Stimulated activated CD4-positive, alpha-beta T cell treated with anti-CD3 and anti-CD28 coated beads, Interleukin-15, amount 100 ng/mL, for 48 hours (primary cell): ENCODE measurements around the gene TEF.
"Not testable (repeated sequence)": the region's sequence is repeated elsewhere in the genome, so short reads cannot be mapped to it uniquely, and the experiment has no call there.

Source experiments
- DNase-seq, 2 donors: peaks; one replicate each; pipeline ENCODE4 v3.0.0-alpha.2; 2020; ENCODE audit warnings: low read depth in 2 of 2

Gene TEF

GRCh38 chr22:41382610-41383009, 868 bp downstream of the TEF start:
- no peak for DNase-seq

- no peak for DNase-seq
These were observed 1.3 kb downstream of the TEF start for GRCh38 chr22:41383085-41383484.

- no peak for DNase-seq
These were observed 2.4 kb downstream of the TEF start for GRCh38 chr22:41384128-41384527.

- no peak for DNase-seq
These were observed 5.6 kb downstream of the TEF start for GRCh38 chr22:41387341-41387740.

GRCh38 chr22:41394012-41394356, 12.2 kb downstream of the TEF start:
- DNase-seq: no peak

GRCh38 chr22:41395531-41396240, 13.9 kb downstream of the TEF start:
- no peak for DNase-seq

GRCh38 chr22:41397143-41397811, 15.5 kb downstream of the TEF start:
- DNase-seq: no peak

GRCh38 chr22:41398921-41399320, 17.2 kb downstream of the TEF start:
- DNase-seq: no peak

- DNase-seq: no peak
These were observed 20.3 kb downstream of the TEF start for GRCh38 chr22:41401781-41402648.

- not testable (repeated sequence) for DNase-seq
These were observed 21.1 kb downstream of the TEF start for GRCh38 chr22:41402851-41403250.

- peak; percentile 80 to 83 for DNase-seq
These were observed 22.0 kb downstream of the TEF start for GRCh38 chr22:41403532-41404318.

GRCh38 chr22:41405588-41405987, 23.8 kb downstream of the TEF start:
- DNase-seq: peak in 1 of 2 donors; percentile 36

GRCh38 chr22:41406410-41406809, 24.7 kb downstream of the TEF start:
- DNase-seq: no peak

- DNase-seq: no peak
These were observed 25.7 kb downstream of the TEF start for GRCh38 chr22:41407433-41407832.

GRCh38 chr22:41408665-41409064, 26.9 kb downstream of the TEF start:
- DNase-seq: no peak

GRCh38 chr22:41410311-41410751, 28.6 kb downstream of the TEF start:
- DNase-seq: no peak

GRCh38 chr22:41411021-41411851, 29.5 kb downstream of the TEF start:
- DNase-seq: no peak

GRCh38 chr22:41415554-41415953, 33.8 kb downstream of the TEF start:
- no peak for DNase-seq

- DNase-seq: no peak
These were observed 36.1 kb downstream of the TEF start for GRCh38 chr22:41417622-41418390.

- no peak for DNase-seq
These were observed 37.0 kb downstream of the TEF start for GRCh38 chr22:41418717-41419116.
